HepG2 (cell line): ENCODE results near the gene IFNL2. TPM values are rescaled to one million over a fixed set of nuclear protein-coding genes. Genes with fewer than 3 reads are reported as not detected.

ENCODE experiments used
- CENPX ChIP-seq: sonication (generic); formaldehyde crosslinking; IDR thresholded peaks from 2 replicates; pipeline ENCODE4 v1.9.0; 2021; ENCODE audit warnings: mild to moderate bottlenecking, missing genetic modification reagents, moderate library complexity
- FOSL1 ChIP-seq: sonication (generic); formaldehyde crosslinking; IDR thresholded peaks from 2 replicates; pipeline ENCODE4 v1.9.0; 2021; ENCODE audit warnings: missing genetic modification reagents, borderline replicate concordance
- JUN ChIP-seq: sonication (generic); formaldehyde crosslinking; IDR thresholded peaks from 2 replicates; pipeline ENCODE4 v1.4.0; 2020; ENCODE audit warnings: mild to moderate bottlenecking, missing genetic modification reagents
- JUNB ChIP-seq: sonication (generic); formaldehyde crosslinking; IDR thresholded peaks from 2 replicates; pipeline ENCODE4 v1.8.0; 2022; ENCODE audit warnings: missing genetic modification reagents, mild to moderate bottlenecking, borderline replicate concordance
- MAFF ChIP-seq: IDR thresholded peaks from 2 replicates; pipeline ENCODE4 v1.6.1; 2011; ENCODE audit warnings: low read depth, low read length, improper control_type of control experiment
- MYC ChIP-seq: sonication (generic); formaldehyde crosslinking; IDR thresholded peaks from 2 replicates; pipeline ENCODE4 v1.9.0; 2021; ENCODE audit warnings: missing genetic modification reagents, borderline replicate concordance
- TAF15 ChIP-seq: fragments of 200-400 bp; formaldehyde crosslinking; IDR thresholded peaks from one replicate; pipeline ENCODE4 v1.6.1; 2018; ENCODE audit warnings: mild to moderate bottlenecking, low read depth, low read length; ENCODE audit not compliant: poor library complexity, severe bottlenecking
- ZNF30 ChIP-seq: sonication (generic); formaldehyde crosslinking; IDR thresholded peaks from 2 replicates; pipeline ENCODE4 v1.5.0; 2020; ENCODE audit warnings: mild to moderate bottlenecking, missing genetic modification reagents
- ZNF556 ChIP-seq: sonication (generic); formaldehyde crosslinking; IDR thresholded peaks from 2 replicates; pipeline ENCODE4 v1.4.0; 2020; ENCODE audit warnings: mild to moderate bottlenecking, missing genetic modification reagents, borderline replicate concordance
- ZNF776 ChIP-seq: sonication (generic); formaldehyde crosslinking; IDR thresholded peaks from 2 replicates; pipeline ENCODE4 v1.4.0; 2020; ENCODE audit warnings: mild to moderate bottlenecking, missing genetic modification reagents
- polyA plus RNA-seq, 8 experiments: library from polyadenylated mRNA; depleted of rRNA in 3 of 8; stranded (reverse) in 7 of 8; unstranded in 1 of 8; fragments of >200 nt; fragmentation: Illumina TruSeq in 4 of 8; extraction: Trizol in 4 of 8; gene quantifications; 2 replicates each; pipeline versions ENCODE4 v1.2.1 to v1.2.3, GENCODE V29; 2011 to 2016; ENCODE audit warnings: low read depth in 4 of 8, missing spikeins in 1 of 8, mixed read lengths in 1 of 8; ENCODE audit not compliant: insufficient read depth in 1 of 8
- total RNA-seq, 5 experiments: library from RNA; depleted of rRNA; stranded (reverse); fragments of >200 nt; fragmentation: Illumina TruSeq; extraction: Trizol; gene quantifications; 2 replicates each; pipeline ENCODE4 v1.2.3, GENCODE V29; 2016; ENCODE audit warnings: low read depth in 1 of 5
- TF ChIP-seq, protein P1 (sequence below): sonication (generic); formaldehyde crosslinking; IDR thresholded peaks from 2 replicates; pipeline ENCODE4 v1.8.0; 2022; ENCODE audit warnings: mild to moderate bottlenecking, missing genetic modification reagents, moderate library complexity
- TF ChIP-seq, protein P2 (sequence below): sonication (generic); formaldehyde crosslinking; IDR thresholded peaks from 2 replicates; pipeline ENCODE4 v1.9.0; 2021; ENCODE audit warnings: missing genetic modification reagents, mild to moderate bottlenecking, borderline replicate concordance
- TF ChIP-seq, protein P3 (sequence below): sonication (generic); formaldehyde crosslinking; IDR thresholded peaks from 2 replicates; pipeline ENCODE4 v1.5.1; 2020; ENCODE audit warnings: mild to moderate bottlenecking, missing genetic modification reagents, moderate library complexity
- TF ChIP-seq, protein P4 (sequence below): conservative IDR thresholded peaks from 2 replicates; pipeline ENCODE4 v1.6.1; 2018; ENCODE audit warnings: missing genetic modification reagents

The IFNL2 gene
- total and polyA plus RNA-seq, 2 of the 13 experiments (the other 11 are each of a cell fraction or from before 2014, with no cell fraction given) = not detected

DNA sequence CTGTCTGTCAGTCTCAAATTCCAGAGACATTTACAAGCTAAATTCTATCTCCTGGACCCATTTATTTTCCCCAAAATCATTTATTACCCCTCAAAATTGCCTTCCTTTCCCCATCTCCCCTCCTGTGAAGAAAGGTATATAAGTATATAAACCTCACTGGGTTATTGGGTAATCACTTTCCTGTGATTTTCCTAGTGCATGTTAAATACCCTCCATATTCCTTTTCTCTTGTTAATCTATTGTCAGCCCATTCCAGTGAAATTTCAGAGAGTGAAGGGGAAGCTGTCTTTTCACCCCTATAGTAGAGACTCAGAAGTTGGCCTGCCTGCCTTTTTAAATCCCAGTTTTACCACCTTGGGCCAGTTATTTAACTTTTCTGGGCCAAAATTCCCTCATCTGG, 37.9 kb downstream of the IFNL2 start (continued):
- TF ChIP-seq, protein P1, sequence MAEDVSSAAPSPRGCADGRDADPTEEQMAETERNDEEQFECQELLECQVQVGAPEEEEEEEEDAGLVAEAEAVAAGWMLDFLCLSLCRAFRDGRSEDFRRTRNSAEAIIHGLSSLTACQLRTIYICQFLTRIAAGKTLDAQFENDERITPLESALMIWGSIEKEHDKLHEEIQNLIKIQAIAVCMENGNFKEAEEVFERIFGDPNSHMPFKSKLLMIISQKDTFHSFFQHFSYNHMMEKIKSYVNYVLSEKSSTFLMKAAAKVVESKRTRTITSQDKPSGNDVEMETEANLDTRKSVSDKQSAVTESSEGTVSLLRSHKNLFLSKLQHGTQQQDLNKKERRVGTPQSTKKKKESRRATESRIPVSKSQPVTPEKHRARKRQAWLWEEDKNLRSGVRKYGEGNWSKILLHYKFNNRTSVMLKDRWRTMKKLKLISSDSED (CRISPR knock-in tag) = no peak
- no peak for TF ChIP-seq MYC (CRISPR knock-in tag)
- no peak for TF ChIP-seq CENPX (CRISPR knock-in tag)
- TF ChIP-seq TAF15 = no peak
- TF ChIP-seq, protein P2, sequence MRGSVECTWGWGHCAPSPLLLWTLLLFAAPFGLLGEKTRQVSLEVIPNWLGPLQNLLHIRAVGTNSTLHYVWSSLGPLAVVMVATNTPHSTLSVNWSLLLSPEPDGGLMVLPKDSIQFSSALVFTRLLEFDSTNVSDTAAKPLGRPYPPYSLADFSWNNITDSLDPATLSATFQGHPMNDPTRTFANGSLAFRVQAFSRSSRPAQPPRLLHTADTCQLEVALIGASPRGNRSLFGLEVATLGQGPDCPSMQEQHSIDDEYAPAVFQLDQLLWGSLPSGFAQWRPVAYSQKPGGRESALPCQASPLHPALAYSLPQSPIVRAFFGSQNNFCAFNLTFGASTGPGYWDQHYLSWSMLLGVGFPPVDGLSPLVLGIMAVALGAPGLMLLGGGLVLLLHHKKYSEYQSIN (CRISPR knock-in tag) = no peak
- TF ChIP-seq ZNF776 = no peak
- TF ChIP-seq, protein P3, sequence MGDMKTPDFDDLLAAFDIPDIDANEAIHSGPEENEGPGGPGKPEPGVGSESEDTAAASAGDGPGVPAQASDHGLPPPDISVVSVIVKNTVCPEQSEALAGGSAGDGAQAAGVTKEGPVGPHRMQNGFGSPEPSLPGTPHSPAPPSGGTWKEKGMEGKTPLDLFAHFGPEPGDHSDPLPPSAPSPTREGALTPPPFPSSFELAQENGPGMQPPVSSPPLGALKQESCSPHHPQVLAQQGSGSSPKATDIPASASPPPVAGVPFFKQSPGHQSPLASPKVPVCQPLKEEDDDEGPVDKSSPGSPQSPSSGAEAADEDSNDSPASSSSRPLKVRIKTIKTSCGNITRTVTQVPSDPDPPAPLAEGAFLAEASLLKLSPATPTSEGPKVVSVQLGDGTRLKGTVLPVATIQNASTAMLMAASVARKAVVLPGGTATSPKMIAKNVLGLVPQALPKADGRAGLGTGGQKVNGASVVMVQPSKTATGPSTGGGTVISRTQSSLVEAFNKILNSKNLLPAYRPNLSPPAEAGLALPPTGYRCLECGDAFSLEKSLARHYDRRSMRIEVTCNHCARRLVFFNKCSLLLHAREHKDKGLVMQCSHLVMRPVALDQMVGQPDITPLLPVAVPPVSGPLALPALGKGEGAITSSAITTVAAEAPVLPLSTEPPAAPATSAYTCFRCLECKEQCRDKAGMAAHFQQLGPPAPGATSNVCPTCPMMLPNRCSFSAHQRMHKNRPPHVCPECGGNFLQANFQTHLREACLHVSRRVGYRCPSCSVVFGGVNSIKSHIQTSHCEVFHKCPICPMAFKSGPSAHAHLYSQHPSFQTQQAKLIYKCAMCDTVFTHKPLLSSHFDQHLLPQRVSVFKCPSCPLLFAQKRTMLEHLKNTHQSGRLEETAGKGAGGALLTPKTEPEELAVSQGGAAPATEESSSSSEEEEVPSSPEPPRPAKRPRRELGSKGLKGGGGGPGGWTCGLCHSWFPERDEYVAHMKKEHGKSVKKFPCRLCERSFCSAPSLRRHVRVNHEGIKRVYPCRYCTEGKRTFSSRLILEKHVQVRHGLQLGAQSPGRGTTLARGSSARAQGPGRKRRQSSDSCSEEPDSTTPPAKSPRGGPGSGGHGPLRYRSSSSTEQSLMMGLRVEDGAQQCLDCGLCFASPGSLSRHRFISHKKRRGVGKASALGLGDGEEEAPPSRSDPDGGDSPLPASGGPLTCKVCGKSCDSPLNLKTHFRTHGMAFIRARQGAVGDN (CRISPR knock-in tag) = no peak
- TF ChIP-seq FOSL1 (CRISPR knock-in tag) = no peak
- no peak for TF ChIP-seq JUNB (CRISPR knock-in tag)
- TF ChIP-seq MAFF = no peak
- TF ChIP-seq, protein P4, sequence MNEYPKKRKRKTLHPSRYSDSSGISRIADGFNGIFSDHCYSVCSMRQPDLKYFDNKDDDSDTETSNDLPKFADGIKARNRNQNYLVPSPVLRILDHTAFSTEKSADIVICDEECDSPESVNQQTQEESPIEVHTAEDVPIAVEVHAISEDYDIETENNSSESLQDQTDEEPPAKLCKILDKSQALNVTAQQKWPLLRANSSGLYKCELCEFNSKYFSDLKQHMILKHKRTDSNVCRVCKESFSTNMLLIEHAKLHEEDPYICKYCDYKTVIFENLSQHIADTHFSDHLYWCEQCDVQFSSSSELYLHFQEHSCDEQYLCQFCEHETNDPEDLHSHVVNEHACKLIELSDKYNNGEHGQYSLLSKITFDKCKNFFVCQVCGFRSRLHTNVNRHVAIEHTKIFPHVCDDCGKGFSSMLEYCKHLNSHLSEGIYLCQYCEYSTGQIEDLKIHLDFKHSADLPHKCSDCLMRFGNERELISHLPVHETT (CRISPR knock-in tag) = no peak
- TF ChIP-seq ZNF30 (CRISPR knock-in tag) = no peak
- no peak for TF ChIP-seq JUN (CRISPR knock-in tag)
- no peak for TF ChIP-seq ZNF556 (CRISPR knock-in tag)
